GM21447 (cell line): ENCODE results near the gene HTR3C.

ENCODE experiments used
- ATAC-seq: cut with Tn5 transposase; IDR thresholded peaks from one replicate; pipeline ENCODE4 v1.9.1; 2021; ENCODE audit not compliant: unreplicated experiment

HTR3C gene

GRCh38 chr3:184082465-184082864, 29.6 kb downstream of the HTR3C start:
- no peak for ATAC-seq

- no peak for ATAC-seq
Measured at GRCh38 chr3:184085389-184085852, 32.6 kb downstream of the HTR3C start.

GRCh38 chr3:184092199-184092598, 39.4 kb downstream of the HTR3C start:
- ATAC-seq = no peak

GRCh38 chr3:184096811-184097383, 44.0 kb downstream of the HTR3C start, which contains the start of gene HTR3E:
HTR3E (plus strand) TSS chr3:184097064; CDS start chr3:184097530, 466 bp downstream.
- no peak for ATAC-seq

- ATAC-seq = no peak
Measured at GRCh38 chr3:184097556-184097955, 44.7 kb downstream of the HTR3C start.

GRCh38 chr3:184099806-184100686, 47.2 kb downstream of the HTR3C start:
- ATAC-seq = no peak
